H9 (cell line): ENCODE measurements around the gene CDH13. TPM values are rescaled to one million over a fixed set of nuclear protein-coding genes. Genes with fewer than 3 reads are reported as not detected.

Experiments used
- DNase-seq: peaks from one replicate; pipeline ENCODE4 v3.0.0-alpha.2; 2017
- H2AFZ ChIP-seq: one replicate; pipeline ENCODE4 v1.6.1; 2013; ENCODE audit warnings: mild to moderate bottlenecking, low read length, control low read depth, moderate library complexity
- H2AK5ac ChIP-seq: 2 replicates; pipeline ENCODE4 v1.6.1; 2013; ENCODE audit warnings: low read length, control low read depth, mixed read lengths; ENCODE audit not compliant: insufficient read length
- H2BK120ac ChIP-seq: one replicate; pipeline ENCODE4 v1.6.1; 2013; ENCODE audit warnings: low read depth, mild to moderate bottlenecking, low read length, control low read depth, inconsistent platforms; ENCODE audit not compliant: poor library complexity, severe bottlenecking
- H2BK12ac ChIP-seq: 2 replicates; pipeline ENCODE4 v1.6.1; 2013; ENCODE audit warnings: low read length, control low read depth, mixed read lengths, low read depth; ENCODE audit not compliant: insufficient read length
- H2BK15ac ChIP-seq: 2 replicates; pipeline ENCODE4 v1.6.1; 2013; ENCODE audit warnings: low read depth, low read length, control low read depth
- H2BK20ac ChIP-seq: one replicate; pipeline ENCODE4 v1.6.1; 2013; ENCODE audit warnings: low read depth, mild to moderate bottlenecking, low read length, control low read depth, inconsistent platforms; ENCODE audit not compliant: poor library complexity, severe bottlenecking
- H2BK5ac ChIP-seq: 2 replicates; pipeline ENCODE4 v1.6.1; 2013; ENCODE audit warnings: low read length, control low read depth, mixed read lengths; ENCODE audit not compliant: insufficient read length
- H3K14ac ChIP-seq: 2 replicates; pipeline ENCODE4 v1.6.1; 2013; ENCODE audit warnings: low read length, control low read depth; ENCODE audit not compliant: insufficient read depth
- H3K18ac ChIP-seq: 2 replicates; pipeline ENCODE4 v1.6.1; 2013; ENCODE audit warnings: low read depth, mild to moderate bottlenecking, mixed read lengths, low read length, control low read depth; ENCODE audit not compliant: insufficient read length
- H3K23ac ChIP-seq: 2 replicates; pipeline ENCODE4 v1.6.1; 2013; ENCODE audit warnings: low read length, control low read depth, mixed read lengths, low read depth; ENCODE audit not compliant: insufficient read length
- H3K23me2 ChIP-seq: 2 replicates; pipeline ENCODE4 v1.6.1; 2013; ENCODE audit warnings: low read depth, mild to moderate bottlenecking, mixed read lengths, low read length, control low read depth; ENCODE audit not compliant: insufficient read length, poor library complexity, severe bottlenecking
- H3K27ac ChIP-seq: 2 replicates; pipeline ENCODE4 v1.5.1; 2013; ENCODE audit warnings: low read length, control low read depth, mixed read lengths, low read depth; ENCODE audit not compliant: insufficient read length
- H3K27me3 ChIP-seq: 2 replicates; pipeline ENCODE4 v1.6.1; 2013; ENCODE audit warnings: low read length, control low read depth, inconsistent platforms; ENCODE audit not compliant: insufficient read depth
- H3K4ac ChIP-seq: 2 replicates; pipeline ENCODE4 v1.6.1; 2013; ENCODE audit warnings: low read depth, mild to moderate bottlenecking, control low read depth, inconsistent platforms, low read length, moderate library complexity
- H3K4me1 ChIP-seq: 2 replicates; pipeline ENCODE4 v1.6.1; 2013; ENCODE audit warnings: low read length, control low read depth, inconsistent platforms; ENCODE audit not compliant: insufficient read depth
- H3K4me2 ChIP-seq: 2 replicates; pipeline ENCODE4 v1.6.1; 2013; ENCODE audit warnings: low read length, control low read depth, mixed read lengths; ENCODE audit not compliant: insufficient read length, insufficient read depth
- H3K56ac ChIP-seq: 2 replicates; pipeline ENCODE4 v1.6.1; 2013; ENCODE audit warnings: low read depth, mild to moderate bottlenecking, mixed read lengths, low read length, control low read depth; ENCODE audit not compliant: insufficient read length
- H3K79me1 ChIP-seq: 2 replicates; pipeline ENCODE4 v1.6.1; 2013; ENCODE audit warnings: low read depth, mild to moderate bottlenecking, moderate library complexity, low read length, control low read depth, inconsistent platforms; ENCODE audit not compliant: insufficient read depth, poor library complexity, severe bottlenecking
- H3K79me2 ChIP-seq: 2 replicates; pipeline ENCODE4 v1.6.1; 2013; ENCODE audit warnings: low read length, control low read depth, inconsistent platforms; ENCODE audit not compliant: insufficient read depth
- H3K9ac ChIP-seq: 2 replicates; pipeline ENCODE4 v1.6.1; 2013; ENCODE audit warnings: low read length, control low read depth, mixed read lengths; ENCODE audit not compliant: insufficient read length; ENCODE audit errors: extremely low read depth
- H3K9me3 ChIP-seq: one replicate; pipeline ENCODE4 v1.6.1; 2013; ENCODE audit warnings: low read depth, low read length, inconsistent platforms; ENCODE audit not compliant: control insufficient read depth
- H3T11ph ChIP-seq: one replicate; pipeline ENCODE4 v1.6.1; 2013; ENCODE audit warnings: mild to moderate bottlenecking, low read length, control low read depth, inconsistent platforms
- H4K20me1 ChIP-seq: one replicate; pipeline ENCODE4 v1.6.1; 2013; ENCODE audit not compliant: control insufficient read depth, insufficient read length, insufficient read depth
- H4K5ac ChIP-seq: 2 replicates; pipeline ENCODE4 v1.6.1; 2013; ENCODE audit warnings: low read depth, mild to moderate bottlenecking, mixed read lengths, low read length, control low read depth; ENCODE audit not compliant: insufficient read length
- H4K8ac ChIP-seq: replicated peaks from 2 replicates; pipeline ENCODE4 v1.6.1; 2013; ENCODE audit warnings: low read length, control low read depth, mixed read lengths, low read depth; ENCODE audit not compliant: insufficient read length
- H4K91ac ChIP-seq: 2 replicates; pipeline ENCODE4 v1.6.1; 2013; ENCODE audit warnings: low read depth, mild to moderate bottlenecking, moderate library complexity, mixed read lengths, low read length, control low read depth; ENCODE audit not compliant: insufficient read length
- H3K27ac Mint-ChIP-seq, 3 experiments: 2 replicates in 2 of 3; 3 replicates in 1 of 3; pipeline ENCODE4 v1.8.0; 2020 to 2021; ENCODE audit warnings: mixed read lengths in 3 of 3, mild to moderate bottlenecking in 1 of 3, moderate library complexity in 1 of 3
- H3K27me3 Mint-ChIP-seq: 2 replicates; pipeline ENCODE4 v1.8.0; 2021; ENCODE audit warnings: low read depth, mild to moderate bottlenecking, moderate library complexity, mixed read lengths
- H3K36me3 Mint-ChIP-seq, 3 experiments: 2 replicates in 2 of 3; 3 replicates in 1 of 3; pipeline ENCODE4 v1.8.0; 2020 to 2021; ENCODE audit warnings: low read depth in 3 of 3, mixed read lengths in 3 of 3; ENCODE audit not compliant: insufficient read depth in 1 of 3
- H3K4me1 Mint-ChIP-seq, 2 experiments: 2 replicates each; pipeline ENCODE4 v1.8.0; 2020; ENCODE audit warnings: mixed read lengths in 2 of 2
- H3K4me3 Mint-ChIP-seq, 2 experiments: 2 replicates in 1 of 2; 3 replicates in 1 of 2; pipeline ENCODE4 v1.8.0; 2020 to 2021; ENCODE audit warnings: mild to moderate bottlenecking in 2 of 2, mixed read lengths in 2 of 2, moderate library complexity in 1 of 2
- H3K9me3 Mint-ChIP-seq, 2 experiments: 2 replicates in 1 of 2; 3 replicates in 1 of 2; pipeline ENCODE4 v1.8.0; 2020; ENCODE audit warnings: mild to moderate bottlenecking in 2 of 2, mixed read lengths in 2 of 2, moderate library complexity in 1 of 2
- CTCF ChIP-seq: fragments of 200-600 bp; sonication (generic); conservative IDR thresholded peaks from 3 replicates; pipeline ENCODE4 v1.8.0; 2021; ENCODE audit warnings: antibody characterized with exemption, mild to moderate bottlenecking
- WGBS: extraction: QIAGEN DNeasy Blood & Tissue Kit; methylation state at CpG from one replicate; pipeline ENCODE4 v1.1.7; 2013; ENCODE audit warnings: missing lambda C conversion rate, low lambda C conversion rate, mixed read lengths; ENCODE audit not compliant: insufficient read length; ENCODE audit errors: extremely low coverage; 5-methylcytosine and 5-hydroxymethylcytosine counted together
- total RNA-seq: library from RNA; stranded (reverse); gene quantifications from 2 replicates; pipeline ENCODE4 v1.2.1, GENCODE V29; 2021

Gene CDH13
- total RNA-seq, 1 experiment from 2014 or later, result 1.5 TPM

GRCh38 chr16:82681592-82681991 is 54.8 kb downstream of the CDH13 start:
- H3K18ac ChIP-seq, result no peak overlapping the region
- no peaks in the 10 kb centered on the region for H3K4me1 Mint-ChIP-seq
- no peaks in the 10 kb centered on the region for H3K9me3 Mint-ChIP-seq
- no peak overlapping the region for H3K27ac ChIP-seq
- no CpG with 5 or more reads among the region's 11 CpGs for WGBS
- no peaks in the 10 kb centered on the region for H3K23me2 ChIP-seq
- H3K14ac ChIP-seq, result no peak overlapping the region
- H3K36me3 Mint-ChIP-seq, result no peaks in the 10 kb centered on the region
- no peak overlapping the region for H2BK12ac ChIP-seq
- H3K79me1 ChIP-seq, result no peaks in the 10 kb centered on the region
- no peaks in the 10 kb centered on the region for H3K79me2 ChIP-seq
- H2AK5ac ChIP-seq, result no peak overlapping the region
- H3K9me3 ChIP-seq, result no peaks in the 10 kb centered on the region
- H3T11ph ChIP-seq, result no peak overlapping the region
- H4K91ac ChIP-seq, result no peak overlapping the region
- no peak overlapping the region for H3K23ac ChIP-seq
- H3K4ac ChIP-seq, result no peak overlapping the region
- no peak overlapping the region for H3K56ac ChIP-seq
- DNase-seq, result peak; percentile 29
- TF ChIP-seq CTCF, result no peak
- H4K20me1 ChIP-seq, result no peaks in the 10 kb centered on the region
- no peaks in the 10 kb centered on the region; the same call in 1 of the 2 replicates for H3K27me3 Mint-ChIP-seq
- H3K4me1 ChIP-seq, result no peaks in the 10 kb centered on the region
- no peaks in the 10 kb centered on the region; the same call in 1 of the 2 replicates for H3K27me3 ChIP-seq
- H2BK120ac ChIP-seq, result no peak overlapping the region
- H2AFZ ChIP-seq, result no peak overlapping the region
- no peak overlapping the region for H3K4me2 ChIP-seq
- no peak overlapping the region for H3K27ac Mint-ChIP-seq
- no peak overlapping the region for H2BK20ac ChIP-seq
- H4K8ac ChIP-seq, result no peak overlapping the region
- H2BK15ac ChIP-seq, result no peak overlapping the region
- H3K4me3 Mint-ChIP-seq, result no peak overlapping the region
- H2BK5ac ChIP-seq, result no peak overlapping the region
- no peak overlapping the region for H4K5ac ChIP-seq
- no peak overlapping the region for H3K9ac ChIP-seq
